MCF 10A (cell line): ENCODE measurements around the gene CALR3. TPM values are rescaled to one million over a fixed set of nuclear protein-coding genes. Genes with fewer than 3 reads are reported as not detected.

Experiments
- BruUV-seq: library from RNA; stranded (reverse); fragments of 400-500 nt; replicated peaks from 2 replicates; lab custom pipeline; 2021; lab: Mats Ljungman, UMichigan
- CTCF ChIA-PET: fragments of 300-600 bp; sonication (Branson Sonifier 250); formaldehyde crosslinking; extraction: SDS; loops from one replicate; lab custom pipeline; 2021; ENCODE audit warnings: antibody characterized with exemption, inconsistent platforms; lab: Yijun Ruan, JAX
- POLR2A ChIA-PET: fragments of 300-600, 350-650 bp; sonication (Branson Sonifier 250); formaldehyde crosslinking; extraction: SDS; loops from one replicate; lab custom pipeline; 2020; ENCODE audit warnings: antibody characterized with exemption, inconsistent platforms; lab: Yijun Ruan, JAX
- DNase-seq: peaks from one replicate; pipeline ENCODE4 v3.0.0-alpha.2; 2018; ENCODE audit not compliant: unreplicated experiment
- H3K27ac Mint-ChIP-seq: one replicate; pipeline ENCODE4 v1.8.0; 2022; ENCODE audit warnings: mild to moderate bottlenecking, low read depth, mixed read lengths; ENCODE audit not compliant: unreplicated experiment
- H3K27me3 Mint-ChIP-seq: one replicate; pipeline ENCODE4 v1.8.0; 2022; ENCODE audit warnings: mixed read lengths; ENCODE audit not compliant: insufficient read depth, unreplicated experiment
- H3K36me3 Mint-ChIP-seq: one replicate; pipeline ENCODE4 v1.8.0; 2022; ENCODE audit warnings: mild to moderate bottlenecking, moderate library complexity, mixed read lengths; ENCODE audit not compliant: insufficient read depth, unreplicated experiment
- H3K4me1 Mint-ChIP-seq: one replicate; pipeline ENCODE4 v1.8.0; 2022; ENCODE audit warnings: mixed read lengths; ENCODE audit not compliant: insufficient read depth, unreplicated experiment
- H3K4me3 Mint-ChIP-seq: one replicate; pipeline ENCODE4 v1.8.0; 2022; ENCODE audit warnings: mild to moderate bottlenecking, moderate library complexity, mixed read lengths; ENCODE audit not compliant: unreplicated experiment
- H3K9me3 Mint-ChIP-seq: one replicate; pipeline ENCODE4 v1.8.0; 2022; ENCODE audit warnings: mixed read lengths; ENCODE audit not compliant: unreplicated experiment
- intact Hi-C: fragments of 100-400 bp; cut with micrococcal nuclease; formaldehyde crosslinking; loops from 2 replicates; pipeline ENCODE4 v1.14.1; 2022
- total RNA-seq: library from RNA; stranded (reverse); gene quantifications from 2 replicates; pipeline ENCODE4 v1.2.3, GENCODE V29; 2022
- TF ChIP-seq, protein P1 (sequence below): fragments of 200-600 bp; IDR thresholded peaks from one replicate; pipeline ENCODE4 v1.8.0; 2022; ENCODE audit warnings: antibody characterized with exemption, mild to moderate bottlenecking; ENCODE audit not compliant: unreplicated experiment

CALR3 gene
- total RNA-seq, 1 experiment from 2014 or later, result not detected

DNA sequence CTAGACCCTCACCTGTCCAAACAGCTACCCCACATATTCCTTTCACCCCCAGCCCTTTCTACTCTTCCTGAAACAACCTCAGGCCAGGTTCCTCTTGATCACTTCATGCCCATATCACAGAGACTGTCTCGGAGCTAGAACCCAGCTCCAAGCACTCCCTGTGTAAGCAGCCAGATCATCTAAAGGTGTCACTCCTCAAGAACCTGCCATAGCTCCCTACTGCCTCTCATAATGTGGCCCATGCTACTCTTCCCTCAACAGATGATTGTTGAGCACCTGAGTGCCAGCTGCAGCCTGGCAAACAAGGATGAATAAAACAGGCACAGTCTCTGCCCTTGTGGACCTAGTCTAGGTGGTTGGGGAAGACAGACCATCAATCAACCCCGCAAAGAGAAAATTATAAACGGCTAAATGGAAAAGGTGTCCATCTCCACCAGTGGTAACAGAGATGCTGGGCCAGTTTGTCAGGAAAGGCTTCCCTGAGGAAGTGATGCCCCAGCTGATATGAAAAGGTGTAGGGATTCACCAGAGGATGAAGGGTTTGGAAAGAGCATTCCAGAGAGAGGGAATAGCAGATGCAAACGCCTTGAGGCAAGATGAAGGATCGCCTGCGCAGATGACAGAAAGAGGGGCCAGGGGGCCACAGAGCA lies 32.5 kb downstream of the CALR3 start:
- Mint-ChIP-seq H3K4me1 (peaks cover 18% of the 10 kb centered on the region), H3K4me3 (peak overlapping the region; percentile 38), H3K9me3 (no peaks in the 10 kb centered on the region), H3K27ac (peak overlapping the region; percentile 72), H3K36me3 (peaks cover 20% of the 10 kb centered on the region), H3K27me3 (no peaks in the 10 kb centered on the region)
- TF ChIP-seq, protein P1, sequence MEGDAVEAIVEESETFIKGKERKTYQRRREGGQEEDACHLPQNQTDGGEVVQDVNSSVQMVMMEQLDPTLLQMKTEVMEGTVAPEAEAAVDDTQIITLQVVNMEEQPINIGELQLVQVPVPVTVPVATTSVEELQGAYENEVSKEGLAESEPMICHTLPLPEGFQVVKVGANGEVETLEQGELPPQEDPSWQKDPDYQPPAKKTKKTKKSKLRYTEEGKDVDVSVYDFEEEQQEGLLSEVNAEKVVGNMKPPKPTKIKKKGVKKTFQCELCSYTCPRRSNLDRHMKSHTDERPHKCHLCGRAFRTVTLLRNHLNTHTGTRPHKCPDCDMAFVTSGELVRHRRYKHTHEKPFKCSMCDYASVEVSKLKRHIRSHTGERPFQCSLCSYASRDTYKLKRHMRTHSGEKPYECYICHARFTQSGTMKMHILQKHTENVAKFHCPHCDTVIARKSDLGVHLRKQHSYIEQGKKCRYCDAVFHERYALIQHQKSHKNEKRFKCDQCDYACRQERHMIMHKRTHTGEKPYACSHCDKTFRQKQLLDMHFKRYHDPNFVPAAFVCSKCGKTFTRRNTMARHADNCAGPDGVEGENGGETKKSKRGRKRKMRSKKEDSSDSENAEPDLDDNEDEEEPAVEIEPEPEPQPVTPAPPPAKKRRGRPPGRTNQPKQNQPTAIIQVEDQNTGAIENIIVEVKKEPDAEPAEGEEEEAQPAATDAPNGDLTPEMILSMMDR, result no peak
- DNase-seq, result no peak
- ChIA-PET POLR2A (interaction anchor here (0.9 to 1.8 kb wide), 4 partner anchors 13 to 164 kb away, joined by 3 to 5 read pairs (median 4); partner anchors contain the start of genes C19orf44, CALR3 and MED26), CTCF (interaction anchor here (0.6 to 0.9 kb wide), 3 partner anchors 32 to 46 kb away, joined by 3 to 4 read pairs (median 3); no protein-coding TSS in a partner anchor)
- BruUV-seq, result no TSS peak
- intact Hi-C loops, result no loop called here

DNA sequence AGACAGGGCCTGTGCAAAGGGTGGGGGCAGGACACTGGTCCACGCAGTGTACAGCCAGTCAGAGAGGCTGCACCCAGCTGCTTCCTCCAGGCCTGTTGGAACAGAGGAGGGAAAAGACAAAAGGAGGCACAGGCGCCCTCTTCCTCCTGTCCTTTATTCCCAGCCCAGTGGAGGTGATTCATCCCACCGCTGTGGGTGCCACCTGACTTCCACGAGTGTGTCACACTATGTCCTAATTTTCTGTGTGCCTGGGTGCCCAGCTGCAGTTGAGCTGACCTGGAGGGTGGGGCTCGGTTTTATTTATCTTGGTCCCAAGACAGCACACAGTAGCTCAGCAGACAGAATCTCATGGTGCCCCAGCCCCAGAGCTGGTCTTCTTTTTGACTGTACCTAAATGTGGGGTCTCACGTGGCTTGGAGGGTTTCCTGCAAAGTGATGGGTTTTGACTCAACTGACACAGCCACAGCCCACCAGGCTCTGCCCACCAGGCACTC lies 33.2 kb downstream of the CALR3 start:
- ChIA-PET CTCF (interaction anchor here (0.6 to 1.3 kb wide), 4 partner anchors 10 to 35 kb away, joined by 3 to 6 read pairs (median 5); no protein-coding TSS in a partner anchor), POLR2A (interaction anchor here (0.9 to 1.8 kb wide), 4 partner anchors 8 to 165 kb away, joined by 4 to 10 read pairs (median 4); partner anchors contain the start of genes C19orf44, CALR3 and MED26)
- Mint-ChIP-seq H3K9me3 (no peaks in the 10 kb centered on the region), H3K27me3 (no peaks in the 10 kb centered on the region), H3K27ac (peak overlapping the region; percentile 72), H3K4me1 (peaks cover 25% of the 10 kb centered on the region), H3K36me3 (peaks cover 20% of the 10 kb centered on the region), H3K4me3 (peak overlapping the region; percentile 38)
- DNase-seq, result peak; percentile 82
- BruUV-seq, result no TSS peak
- intact Hi-C loops, result no loop called here
- TF ChIP-seq, protein P1, result no peak

DNA sequence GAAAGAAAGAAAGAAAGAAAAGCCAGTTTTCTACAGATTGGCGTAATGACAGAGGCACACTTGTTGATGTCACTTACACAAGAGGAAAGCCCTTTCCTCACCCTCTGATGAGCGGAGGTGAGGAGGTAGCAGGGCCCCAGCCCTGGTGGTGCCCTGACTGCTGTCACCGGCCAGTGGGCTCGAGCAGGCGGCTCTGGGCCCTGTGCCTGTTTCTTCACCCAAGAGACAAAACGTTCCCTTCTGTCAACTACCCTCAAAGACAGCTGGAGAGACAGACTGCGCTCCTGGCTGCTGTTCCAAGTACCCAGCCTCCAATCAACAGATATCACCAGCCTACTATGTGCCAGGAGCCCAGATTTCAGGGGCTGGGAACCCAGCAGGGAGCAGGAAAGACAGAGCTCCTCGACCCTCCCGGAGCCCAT lies 34.3 kb downstream of the CALR3 start:
- no TSS peak for BruUV-seq
- DNase-seq, result no peak
- H3K4me1 Mint-ChIP-seq, result peaks cover 34% of the 10 kb centered on the region
- POLR2A ChIA-PET, result interaction anchor here (1.8 kb wide), 1 partner anchor 9 kb away, joined by 10 read pairs; no protein-coding TSS in a partner anchor
- H3K27ac Mint-ChIP-seq, result peak overlapping the region; percentile 72
- no peaks in the 10 kb centered on the region for H3K9me3 Mint-ChIP-seq
- CTCF ChIA-PET, result interaction anchor here (1.3 kb wide), 1 partner anchor 9 kb away, joined by 6 read pairs; no protein-coding TSS in a partner anchor
- intact Hi-C loops, result no loop called here
- peaks cover 10% of the 10 kb centered on the region for H3K36me3 Mint-ChIP-seq
- H3K27me3 Mint-ChIP-seq, result no peaks in the 10 kb centered on the region
- TF ChIP-seq, protein P1, result no peak
- H3K4me3 Mint-ChIP-seq, result no peak overlapping the region

DNA sequence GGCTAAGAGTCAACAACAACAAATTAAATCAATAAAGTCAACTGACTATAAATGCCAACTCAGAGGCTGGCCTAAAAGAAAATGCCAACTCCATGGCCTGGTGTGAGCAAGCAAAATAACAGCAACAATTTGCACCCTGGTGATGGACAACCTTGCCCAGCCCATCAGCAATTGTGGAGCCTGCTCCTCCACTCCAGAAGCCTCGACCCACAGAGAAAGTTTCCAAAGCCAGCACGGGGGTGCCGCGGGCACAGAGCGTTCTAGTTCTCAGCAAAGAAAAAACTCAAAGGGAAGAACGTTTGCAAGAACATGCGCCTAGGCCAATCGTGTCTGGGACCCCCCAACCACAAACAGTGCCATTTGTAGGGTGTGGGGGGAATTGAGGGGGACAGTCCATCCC lies 35.5 kb downstream of the CALR3 start:
- no peak overlapping the region for H3K4me3 Mint-ChIP-seq
- no peaks in the 10 kb centered on the region for H3K9me3 Mint-ChIP-seq
- BruUV-seq, result no TSS peak
- POLR2A ChIA-PET, result no interaction called here
- CTCF ChIA-PET, result interaction anchor here (0.6 to 0.7 kb wide), 2 partner anchors 213 kb away, joined by 3 to 4 read pairs; no protein-coding TSS in a partner anchor
- peaks cover 8% of the 10 kb centered on the region for H3K36me3 Mint-ChIP-seq
- peaks cover 38% of the 10 kb centered on the region for H3K4me1 Mint-ChIP-seq
- H3K27ac Mint-ChIP-seq, result no peak overlapping the region
- no peak for DNase-seq
- TF ChIP-seq, protein P1, result no peak
- intact Hi-C loops, result no loop called here
- H3K27me3 Mint-ChIP-seq, result no peaks in the 10 kb centered on the region
